OCI-LY3 (cell line): ENCODE results near the gene COBL.

Experiments used
- EZH2phosphoT487 ChIP-seq: fragments of 200-600 bp; shearing (Covaris generic); IDR thresholded peaks from 2 replicates; pipeline ENCODE4 v1.6.1; 2018; ENCODE audit warnings: antibody characterized with exemption, mixed run types, low read depth
- TF ChIP-seq, protein P1 (sequence below): fragments of 200-600, 300-600 bp; sonication (generic); IDR thresholded peaks from 2 replicates; pipeline ENCODE4 v1.5.1; 2014; ENCODE audit warnings: antibody characterized with exemption, low read length, low read depth

DNA sequence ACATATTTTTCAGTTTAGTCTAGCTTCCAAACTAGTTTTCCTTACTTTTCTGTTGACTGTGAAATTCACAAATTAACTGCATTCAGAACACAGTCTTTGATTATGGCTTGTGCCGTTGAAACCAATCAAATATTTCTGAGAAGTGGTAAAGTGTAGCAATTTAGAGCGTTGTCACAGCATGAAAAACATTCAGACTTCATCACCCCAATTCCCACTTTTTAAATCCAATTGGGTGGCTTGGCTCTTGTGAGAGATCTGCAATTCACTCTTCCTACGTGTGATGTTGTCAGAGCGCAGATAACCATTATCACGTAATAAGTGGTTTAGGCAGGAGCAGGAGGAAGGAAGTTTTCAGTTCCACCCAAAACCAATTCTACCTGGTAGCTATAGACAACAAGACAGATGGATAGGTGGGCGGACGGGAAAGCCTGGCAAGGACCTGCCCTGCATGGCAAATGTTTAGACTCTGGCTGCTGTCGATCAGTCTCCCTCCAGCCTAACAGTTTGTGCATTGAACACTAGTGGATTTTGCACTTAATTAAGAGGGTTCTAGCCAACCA lies 8.9 kb downstream of the COBL start:
- TF ChIP-seq, protein P1, sequence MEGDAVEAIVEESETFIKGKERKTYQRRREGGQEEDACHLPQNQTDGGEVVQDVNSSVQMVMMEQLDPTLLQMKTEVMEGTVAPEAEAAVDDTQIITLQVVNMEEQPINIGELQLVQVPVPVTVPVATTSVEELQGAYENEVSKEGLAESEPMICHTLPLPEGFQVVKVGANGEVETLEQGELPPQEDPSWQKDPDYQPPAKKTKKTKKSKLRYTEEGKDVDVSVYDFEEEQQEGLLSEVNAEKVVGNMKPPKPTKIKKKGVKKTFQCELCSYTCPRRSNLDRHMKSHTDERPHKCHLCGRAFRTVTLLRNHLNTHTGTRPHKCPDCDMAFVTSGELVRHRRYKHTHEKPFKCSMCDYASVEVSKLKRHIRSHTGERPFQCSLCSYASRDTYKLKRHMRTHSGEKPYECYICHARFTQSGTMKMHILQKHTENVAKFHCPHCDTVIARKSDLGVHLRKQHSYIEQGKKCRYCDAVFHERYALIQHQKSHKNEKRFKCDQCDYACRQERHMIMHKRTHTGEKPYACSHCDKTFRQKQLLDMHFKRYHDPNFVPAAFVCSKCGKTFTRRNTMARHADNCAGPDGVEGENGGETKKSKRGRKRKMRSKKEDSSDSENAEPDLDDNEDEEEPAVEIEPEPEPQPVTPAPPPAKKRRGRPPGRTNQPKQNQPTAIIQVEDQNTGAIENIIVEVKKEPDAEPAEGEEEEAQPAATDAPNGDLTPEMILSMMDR = no peak
- no peak for TF ChIP-seq EZH2phosphoT487
